Measurements from ENCODE around the gene ADAM33. TPM values are rescaled to one million over a fixed set of nuclear protein-coding genes. Genes with fewer than 3 reads are reported as not detected.
A peak's percentile ranks its signal among the peaks of the same experiment; 100 is the strongest.

ADAM33 gene
- total RNA-seq, 1 donor: 68.6 TPM

GRCh38 chr20:3728354-3728753 is 46.5 kb upstream of the ADAM33 start:
- no peak for DNase-seq (ENCODE audit: low read depth)
- no peak for TF ChIP-seq CTCF (IDR thresholded peaks at IDR 0.05; ENCODE audit: insufficient read depth, low read length)
- no peak overlapping the region for H3K4me3 ChIP-seq (ENCODE audit: low read depth, low read length)

GRCh38 chr20:3727401-3728021 is 45.7 kb upstream of the ADAM33 start:
- peak overlapping the region; percentile 47 for H3K4me3 ChIP-seq (ENCODE audit: low read depth, low read length)
- TF ChIP-seq CTCF (IDR thresholded peaks at IDR 0.05; ENCODE audit: insufficient read depth, low read length): peak; percentile 18

GRCh38 chr20:3724356-3724755 is 42.5 kb upstream of the ADAM33 start:
- H3K4me3 ChIP-seq (ENCODE audit: low read depth, low read length): no peak overlapping the region
- TF ChIP-seq CTCF (IDR thresholded peaks at IDR 0.05; ENCODE audit: insufficient read depth, low read length): no peak
- no peak for DNase-seq (ENCODE audit: low read depth)

More at GRCh38 chr20:3727401-3728021, 45.7 kb upstream of the ADAM33 start:
- peak; percentile 81 for DNase-seq (ENCODE audit: low read depth)

GRCh38 chr20:3723284-3723683 is 41.5 kb upstream of the ADAM33 start:
- no peak for DNase-seq (ENCODE audit: low read depth)
- TF ChIP-seq CTCF (IDR thresholded peaks at IDR 0.05; ENCODE audit: insufficient read depth, low read length): no peak

GRCh38 chr20:3721912-3722311 is 40.1 kb upstream of the ADAM33 start:
- DNase-seq (ENCODE audit: low read depth): no peak
- TF ChIP-seq CTCF (IDR thresholded peaks at IDR 0.05; ENCODE audit: insufficient read depth, low read length): no peak

More at GRCh38 chr20:3723284-3723683, 41.5 kb upstream of the ADAM33 start:
- H3K4me3 ChIP-seq (ENCODE audit: low read depth, low read length): no peak overlapping the region

GRCh38 chr20:3720626-3721025 is 38.8 kb upstream of the ADAM33 start:
- no peak overlapping the region for H3K4me3 ChIP-seq (ENCODE audit: low read depth, low read length)
- DNase-seq (ENCODE audit: low read depth): no peak
- no peak for TF ChIP-seq CTCF (IDR thresholded peaks at IDR 0.05; ENCODE audit: insufficient read depth, low read length)

More at GRCh38 chr20:3721912-3722311, 40.1 kb upstream of the ADAM33 start:
- H3K4me3 ChIP-seq (ENCODE audit: low read depth, low read length): no peak overlapping the region

GRCh38 chr20:3720068-3720467 is 38.3 kb upstream of the ADAM33 start:
- DNase-seq (ENCODE audit: low read depth): no peak
- no peak overlapping the region for H3K4me3 ChIP-seq (ENCODE audit: low read depth, low read length)
- no peak for TF ChIP-seq CTCF (IDR thresholded peaks at IDR 0.05; ENCODE audit: insufficient read depth, low read length)

Measured in fibroblast of the aortic adventitia (primary cell).